GM21786 (cell line): Measurements from ENCODE around the gene MED31.
"Not testable (repeated sequence)": the region's sequence is repeated elsewhere in the genome, so short reads cannot be mapped to it uniquely, and the experiment has no call there.

Source experiments
- ATAC-seq: cut with Tn5 transposase; IDR thresholded peaks from one replicate; pipeline ENCODE4 v1.9.1; 2021; ENCODE audit not compliant: unreplicated experiment

The MED31 gene

GRCh38 chr17:6651354-6651918 lies at the start of gene MED31, which contains the start of gene C17orf100:
TSS of gene MED31 (minus strand) at chr17:6651605. CDS start at chr17:6651528, 77 bp downstream.
TSS of gene C17orf100 (plus strand) at chr17:6651762. CDS start at chr17:6651914, 152 bp downstream.
- peak; percentile 91 for ATAC-seq

GRCh38 chr17:6700948-6701307 lies 49.5 kb upstream of the MED31 start:
- no peak for ATAC-seq

GRCh38 chr17:6699997-6700947 lies 48.9 kb upstream of the MED31 start:
- no peak for ATAC-seq

GRCh38 chr17:6698004-6698403 lies 46.6 kb upstream of the MED31 start:
- no peak for ATAC-seq

- ATAC-seq: no peak
These were observed 45.5 kb upstream of the MED31 start for GRCh38 chr17:6696906-6697305.

GRCh38 chr17:6695565-6695964 lies 44.2 kb upstream of the MED31 start:
- ATAC-seq: no peak

GRCh38 chr17:6695051-6695450 lies 43.6 kb upstream of the MED31 start:
- ATAC-seq: no peak

GRCh38 chr17:6691958-6692357 lies 40.6 kb upstream of the MED31 start:
- not testable (repeated sequence) for ATAC-seq

- ATAC-seq: no peak
These were observed 40.1 kb upstream of the MED31 start for GRCh38 chr17:6691546-6691945.

GRCh38 chr17:6690641-6691040 lies 39.2 kb upstream of the MED31 start:
- ATAC-seq: no peak

- ATAC-seq: no peak
These were observed 37.5 kb upstream of the MED31 start for GRCh38 chr17:6688944-6689343.

- no peak for ATAC-seq
These were observed 34.6 kb upstream of the MED31 start for GRCh38 chr17:6686026-6686425.

- no peak for ATAC-seq
These were observed 33.7 kb upstream of the MED31 start for GRCh38 chr17:6684881-6685767.

- ATAC-seq: no peak
These were observed 33.0 kb upstream of the MED31 start for GRCh38 chr17:6684460-6684783.

GRCh38 chr17:6683730-6684459 lies 32.5 kb upstream of the MED31 start:
- no peak for ATAC-seq

GRCh38 chr17:6683081-6683684 lies 31.8 kb upstream of the MED31 start:
- ATAC-seq: no peak

GRCh38 chr17:6682339-6682738 lies 30.9 kb upstream of the MED31 start:
- ATAC-seq: no peak

GRCh38 chr17:6681671-6682070 lies 30.3 kb upstream of the MED31 start:
- no peak for ATAC-seq

- ATAC-seq: no peak
These were observed 29.8 kb upstream of the MED31 start for GRCh38 chr17:6681176-6681575.

- no peak for ATAC-seq
These were observed 27.8 kb upstream of the MED31 start for GRCh38 chr17:6679241-6679640.
